Colonic mucosa (tissue), 4 donors: Measurements from ENCODE around the gene ZSCAN5B. TPM values are rescaled to one million over a fixed set of nuclear protein-coding genes. Genes with fewer than 3 reads are reported as not detected.
"Not testable (repeated sequence)": the region's sequence is repeated elsewhere in the genome, so short reads cannot be mapped to it uniquely, and the experiment has no call there.

ENCODE experiments used
- DNase-seq: peaks from one replicate; pipeline ENCODE4 v3.0.0-alpha.2; 2020
- H3K27ac ChIP-seq: fragments of 200-600 bp; one replicate; pipeline ENCODE4 v1.8.0; 2021
- H3K27me3 ChIP-seq: fragments of 200-600 bp; one replicate; pipeline ENCODE4 v1.8.0; 2021
- H3K36me3 ChIP-seq: fragments of 200-600 bp; one replicate; pipeline ENCODE4 v1.8.0; 2021
- H3K4me1 ChIP-seq: fragments of 200-600 bp; one replicate; pipeline ENCODE4 v1.8.0; 2021; ENCODE audit warnings: mild to moderate bottlenecking
- H3K4me3 ChIP-seq: fragments of 200-600 bp; one replicate; pipeline ENCODE4 v1.8.0; 2021
- H3K9ac ChIP-seq, 2 donors: one replicate each; pipeline ENCODE4 v1.7.0; 2013; ENCODE audit warnings: control low read depth in 2 of 2, low read depth in 2 of 2, low read length in 2 of 2
- H3K9me3 ChIP-seq: fragments of 200-600 bp; one replicate; pipeline ENCODE4 v1.8.0; 2021
- intact Hi-C: fragments of 100-400 bp; cut with DNase I; formaldehyde crosslinking; loops from one replicate; pipeline ENCODE4 v1.14.1; 2022
- total RNA-seq, 2 donors: library from RNA; stranded (reverse); fragmentation: NEBNext Ultra II Directional in 1 of 2; extraction: Animal tissue kit (Norgen Biotek cat#: 25700) in 1 of 2; gene quantifications; one replicate each; pipeline ENCODE4 v1.2.1, GENCODE V29; 2021
- TF ChIP-seq, protein P1 (sequence below): fragments of 200-600 bp; IDR thresholded peaks from one replicate; pipeline ENCODE4 v1.8.0; 2022; ENCODE audit warnings: antibody characterized with exemption, mild to moderate bottlenecking
- donor health status: healthy.
- donor health status: DM: no; HTN: no; CAD: no.
- donor health status: DM: no; HTN: no; CAD: no.

ZSCAN5B gene, protein sequence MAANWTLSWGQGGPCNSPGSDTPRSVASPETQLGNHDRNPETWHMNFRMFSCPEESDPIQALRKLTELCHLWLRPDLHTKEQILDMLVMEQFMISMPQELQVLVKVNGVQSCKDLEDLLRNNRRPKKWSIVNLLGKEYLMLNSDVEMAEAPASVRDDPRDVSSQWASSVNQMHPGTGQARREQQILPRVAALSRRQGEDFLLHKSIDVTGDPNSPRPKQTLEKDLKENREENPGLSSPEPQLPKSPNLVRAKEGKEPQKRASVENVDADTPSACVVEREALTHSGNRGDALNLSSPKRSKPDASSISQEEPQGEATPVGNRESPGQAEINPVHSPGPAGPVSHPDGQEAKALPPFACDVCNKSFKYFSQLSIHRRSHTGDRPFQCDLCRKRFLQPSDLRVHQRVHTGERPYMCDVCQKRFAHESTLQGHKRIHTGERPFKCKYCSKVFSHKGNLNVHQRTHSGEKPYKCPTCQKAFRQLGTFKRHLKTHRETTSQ
- not detected for total RNA-seq

DNA sequence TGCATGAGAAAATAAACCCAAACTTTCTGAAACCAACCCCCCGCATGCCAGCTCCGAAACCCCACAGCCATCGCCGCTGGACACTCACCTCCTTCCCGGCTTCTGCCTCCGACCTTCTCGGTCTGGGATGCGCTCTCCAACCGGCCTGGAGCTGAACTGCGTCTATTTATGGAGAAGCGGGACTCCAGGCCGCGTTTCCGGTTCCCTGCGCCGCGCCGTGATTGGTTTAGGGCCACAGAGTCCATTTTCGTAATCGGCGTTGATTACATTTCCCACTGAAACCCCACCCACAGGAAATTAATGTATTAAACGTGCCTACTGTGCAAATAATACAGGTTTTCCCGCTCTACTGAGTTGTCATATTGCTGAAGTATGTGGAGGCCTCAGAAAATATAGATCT lies at the start of gene ZSCAN5B:
TSS of gene ZSCAN5B (minus strand) at position 138 of the 400 bp plus-strand sequence. CDS start 4,731 bp downstream, outside the sequence.
- H3K27me3 ChIP-seq, H3K4me1 ChIP-seq, H3K9ac ChIP-seq, H3K27ac ChIP-seq, DNase-seq, intact Hi-C loops, H3K36me3 ChIP-seq, H3K9me3 ChIP-seq, H3K4me3 ChIP-seq: not testable (repeated sequence)

DNA sequence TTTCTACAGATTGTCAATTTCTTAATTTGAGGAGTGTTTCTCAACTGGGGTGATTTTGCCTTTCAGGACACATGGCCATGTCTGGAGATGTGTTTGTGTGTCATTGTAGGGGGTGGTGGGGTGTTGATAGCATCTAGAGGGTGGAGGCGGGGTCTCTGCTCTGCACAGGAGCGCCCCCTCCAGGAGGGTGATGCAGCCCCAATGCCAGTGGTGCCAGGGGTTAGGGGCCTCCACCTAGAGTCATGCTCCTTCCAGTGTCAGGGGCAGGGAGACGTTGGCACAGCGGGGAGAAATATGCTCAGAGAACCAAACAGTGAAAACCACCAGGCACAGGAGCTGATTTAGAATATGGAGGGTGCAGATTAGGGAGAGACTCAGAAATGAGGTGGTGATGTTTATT lies 48.2 kb upstream of the ZSCAN5B start:
- DNase-seq, H3K9me3 ChIP-seq, H3K9ac ChIP-seq, H3K27me3 ChIP-seq, H3K36me3 ChIP-seq, H3K4me3 ChIP-seq, intact Hi-C loops, H3K4me1 ChIP-seq, H3K27ac ChIP-seq: not testable (repeated sequence)

DNA sequence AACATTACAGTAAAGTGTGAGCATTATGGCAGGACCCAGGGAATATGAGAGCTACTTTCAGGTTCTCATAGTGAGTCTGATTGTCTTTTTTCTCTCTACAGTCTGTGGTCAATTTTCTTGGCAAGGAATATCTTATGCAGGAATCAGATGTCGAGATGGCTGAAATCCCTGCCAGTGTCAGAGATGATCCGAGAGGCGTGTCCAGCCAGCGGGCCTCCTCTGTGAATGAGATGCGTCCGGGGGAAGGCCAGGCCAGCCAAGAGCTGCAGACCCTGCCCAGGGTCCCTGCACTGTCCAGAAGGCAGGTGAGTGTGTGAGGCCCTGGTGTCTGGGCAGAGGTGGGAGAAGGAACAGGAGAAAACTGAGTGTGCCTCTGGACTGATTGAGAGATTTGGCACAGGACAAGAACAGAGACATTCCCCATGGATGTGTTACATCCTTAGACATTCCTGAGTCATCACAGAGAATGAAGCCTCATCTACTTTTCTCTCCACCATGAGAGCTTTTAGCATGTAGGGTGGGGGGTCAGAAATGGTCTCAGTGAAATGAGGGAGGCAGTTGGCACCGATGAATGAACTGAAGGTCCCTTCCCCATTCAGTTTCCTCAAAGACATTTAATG lies 47.6 kb upstream of the ZSCAN5B start:
- Histone ChIP-seq H3K9me3 (no peaks in the 10 kb centered on the region), H3K36me3 (no peaks in the 10 kb centered on the region), H3K27ac (no peak overlapping the region), H3K9ac (no peak overlapping the region), H3K27me3 (no peaks in the 10 kb centered on the region), H3K4me3 (no peak overlapping the region), H3K4me1 (no peaks in the 10 kb centered on the region)
- intact Hi-C loops: no loop called here
- no peak for DNase-seq
- TF ChIP-seq, protein P1, sequence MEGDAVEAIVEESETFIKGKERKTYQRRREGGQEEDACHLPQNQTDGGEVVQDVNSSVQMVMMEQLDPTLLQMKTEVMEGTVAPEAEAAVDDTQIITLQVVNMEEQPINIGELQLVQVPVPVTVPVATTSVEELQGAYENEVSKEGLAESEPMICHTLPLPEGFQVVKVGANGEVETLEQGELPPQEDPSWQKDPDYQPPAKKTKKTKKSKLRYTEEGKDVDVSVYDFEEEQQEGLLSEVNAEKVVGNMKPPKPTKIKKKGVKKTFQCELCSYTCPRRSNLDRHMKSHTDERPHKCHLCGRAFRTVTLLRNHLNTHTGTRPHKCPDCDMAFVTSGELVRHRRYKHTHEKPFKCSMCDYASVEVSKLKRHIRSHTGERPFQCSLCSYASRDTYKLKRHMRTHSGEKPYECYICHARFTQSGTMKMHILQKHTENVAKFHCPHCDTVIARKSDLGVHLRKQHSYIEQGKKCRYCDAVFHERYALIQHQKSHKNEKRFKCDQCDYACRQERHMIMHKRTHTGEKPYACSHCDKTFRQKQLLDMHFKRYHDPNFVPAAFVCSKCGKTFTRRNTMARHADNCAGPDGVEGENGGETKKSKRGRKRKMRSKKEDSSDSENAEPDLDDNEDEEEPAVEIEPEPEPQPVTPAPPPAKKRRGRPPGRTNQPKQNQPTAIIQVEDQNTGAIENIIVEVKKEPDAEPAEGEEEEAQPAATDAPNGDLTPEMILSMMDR: no peak

DNA sequence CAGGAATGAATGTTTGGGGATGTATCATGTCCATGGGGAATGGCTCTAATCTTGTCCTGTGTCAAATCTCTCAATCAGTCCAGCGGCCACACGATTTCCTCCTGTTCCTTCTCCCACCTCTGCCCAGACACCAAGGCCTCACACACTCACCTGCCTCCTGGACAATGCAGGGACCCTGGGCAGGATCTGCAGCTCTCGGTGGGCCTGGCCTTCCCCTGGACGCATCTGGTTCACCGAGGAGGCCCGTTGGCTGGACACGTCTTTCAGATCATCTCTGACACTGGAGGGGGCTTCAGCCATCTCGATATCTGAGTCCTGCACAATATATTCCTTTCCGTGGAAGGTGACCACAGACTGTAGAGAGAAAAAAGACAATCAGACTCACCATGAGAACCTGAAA lies 25.9 kb upstream of the ZSCAN5B start:
- no peak overlapping the region for H3K27ac ChIP-seq
- no peaks in the 10 kb centered on the region for H3K36me3 ChIP-seq
- H3K27me3 ChIP-seq: no peaks in the 10 kb centered on the region
- intact Hi-C loops: no loop called here
- H3K9me3 ChIP-seq: no peaks in the 10 kb centered on the region
- no peaks in the 10 kb centered on the region for H3K4me1 ChIP-seq
- no peak overlapping the region for H3K4me3 ChIP-seq
- TF ChIP-seq, protein P1: no peak
- DNase-seq: no peak
- H3K9ac ChIP-seq: no peak overlapping the region

DNA sequence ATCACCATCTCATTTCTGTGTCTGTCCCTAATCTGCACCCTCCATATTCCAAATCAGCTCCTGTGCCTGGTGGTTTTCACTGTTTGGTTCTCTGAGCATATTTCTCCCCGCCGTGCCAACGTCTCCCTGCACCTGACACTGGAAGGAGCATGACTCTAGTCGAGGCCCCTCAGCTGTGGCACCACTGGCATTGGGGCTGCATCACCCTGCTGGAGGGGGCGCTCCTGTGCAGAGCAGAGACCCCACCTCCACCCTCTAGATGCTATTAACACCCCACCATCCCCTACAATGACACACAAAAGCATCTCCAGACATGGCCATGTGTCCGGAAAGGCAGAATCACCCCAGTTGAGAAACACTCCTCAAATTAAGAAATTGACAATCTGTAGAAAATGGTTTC lies 25.3 kb upstream of the ZSCAN5B start:
- no peaks in the 10 kb centered on the region for H3K27me3 ChIP-seq
- intact Hi-C loops: no loop called here
- H3K4me1 ChIP-seq: no peaks in the 10 kb centered on the region
- H3K27ac ChIP-seq: no peak overlapping the region
- DNase-seq: no peak
- no peaks in the 10 kb centered on the region for H3K36me3 ChIP-seq
- TF ChIP-seq, protein P1: no peak
- no peak overlapping the region for H3K9ac ChIP-seq
- H3K9me3 ChIP-seq: no peaks in the 10 kb centered on the region
- H3K4me3 ChIP-seq: no peak overlapping the region

DNA sequence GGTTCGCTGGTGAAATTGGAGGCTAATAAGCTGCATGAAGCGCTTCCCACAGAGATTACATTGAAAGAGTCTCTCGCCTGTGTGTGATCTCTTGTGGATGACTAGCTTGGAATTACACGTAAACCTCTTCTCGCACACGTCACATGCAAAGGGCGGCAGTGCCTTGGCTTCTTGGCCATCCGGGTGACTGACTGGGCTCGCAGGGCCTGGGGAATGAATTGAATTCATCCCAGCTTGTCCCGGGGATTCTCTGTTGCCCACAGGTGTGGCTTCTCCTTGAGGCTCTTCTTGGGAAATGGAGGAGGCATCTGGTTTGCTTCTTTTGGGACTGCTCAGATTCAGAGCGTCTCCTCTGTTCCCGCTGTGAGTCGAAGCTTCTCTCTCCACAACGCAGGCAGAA lies 24.3 kb upstream of the ZSCAN5B start:
- H3K27ac ChIP-seq: no peak overlapping the region
- H3K9ac ChIP-seq: no peak overlapping the region
- intact Hi-C loops: no loop called here
- TF ChIP-seq, protein P1: no peak
- no peak for DNase-seq
- no peaks in the 10 kb centered on the region for H3K9me3 ChIP-seq
- no peaks in the 10 kb centered on the region for H3K36me3 ChIP-seq
- no peak overlapping the region for H3K4me3 ChIP-seq
- peaks cover 7% of the 10 kb centered on the region for H3K27me3 ChIP-seq
- H3K4me1 ChIP-seq: no peaks in the 10 kb centered on the region

DNA sequence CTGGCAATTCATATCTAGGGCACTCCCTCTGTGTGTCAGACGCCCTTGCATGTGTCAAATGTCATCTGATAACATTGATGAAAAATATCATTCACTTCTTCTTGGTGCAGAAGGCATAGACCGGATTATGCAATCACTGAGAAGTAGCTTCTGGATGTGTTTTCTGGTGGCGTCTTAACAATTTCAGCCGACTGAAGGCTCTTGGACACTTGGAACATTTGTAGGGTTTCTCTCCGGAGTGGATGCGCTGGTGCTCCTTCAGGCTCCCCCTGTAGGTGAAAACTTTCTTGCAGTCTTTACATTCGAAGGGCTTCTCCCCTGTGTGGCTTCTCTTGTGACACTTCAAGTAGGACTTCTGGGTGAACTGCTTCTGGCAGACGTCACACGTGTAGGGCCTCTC lies 23.9 kb upstream of the ZSCAN5B start:
- H3K4me3 ChIP-seq, DNase-seq, H3K4me1 ChIP-seq, H3K9me3 ChIP-seq, H3K36me3 ChIP-seq, H3K9ac ChIP-seq, intact Hi-C loops, H3K27me3 ChIP-seq, H3K27ac ChIP-seq: not testable (repeated sequence)
